ENCODE measurements around the gene PARVB. TPM values are rescaled to one million over a fixed set of nuclear protein-coding genes. Genes with fewer than 3 reads are reported as not detected.

Gene PARVB
- total RNA-seq, 1 donor from 2014 or later, result 128 TPM

DNA sequence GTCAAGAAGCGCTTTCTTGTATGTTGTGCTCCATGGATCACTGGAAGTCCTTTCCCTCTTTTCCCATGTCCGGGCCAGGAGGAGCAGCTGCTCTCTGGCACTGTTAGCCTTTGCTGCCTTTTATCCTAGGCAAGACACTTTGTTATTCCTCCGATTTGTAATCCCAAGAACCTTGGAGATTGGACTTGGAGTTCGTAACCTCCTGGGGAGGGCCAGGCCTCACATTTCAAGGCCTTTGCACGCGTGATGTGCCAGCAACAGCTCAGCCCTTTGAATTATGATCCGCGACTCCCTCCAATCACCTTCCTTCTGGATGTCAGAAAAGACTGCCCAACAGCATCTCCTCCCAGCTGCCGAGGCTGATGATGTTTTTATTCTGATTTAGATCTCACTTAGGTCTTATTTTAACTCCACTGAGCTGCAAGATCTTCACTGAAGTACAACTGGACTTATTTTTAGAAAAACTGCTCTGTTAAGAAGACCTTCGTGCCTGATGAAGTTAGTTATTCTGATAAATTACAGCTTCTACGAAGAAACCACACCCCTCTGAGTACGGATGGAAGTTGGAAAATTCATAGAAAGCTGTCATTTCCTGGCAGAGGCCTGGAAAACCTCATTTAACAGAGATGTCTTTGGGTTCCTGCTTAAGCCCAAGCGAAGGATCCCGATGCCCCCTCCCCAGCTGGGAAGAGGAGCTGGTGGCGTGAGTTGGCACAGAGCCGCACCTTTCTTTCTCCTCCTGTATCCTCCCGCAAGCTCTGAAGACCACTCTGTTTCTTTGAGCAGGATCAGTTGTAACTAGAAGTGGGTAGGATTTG is 62.4 kb downstream of the PARVB start:
- DNase-seq (ENCODE audit: low read depth, low spot score), result no peak

DNA sequence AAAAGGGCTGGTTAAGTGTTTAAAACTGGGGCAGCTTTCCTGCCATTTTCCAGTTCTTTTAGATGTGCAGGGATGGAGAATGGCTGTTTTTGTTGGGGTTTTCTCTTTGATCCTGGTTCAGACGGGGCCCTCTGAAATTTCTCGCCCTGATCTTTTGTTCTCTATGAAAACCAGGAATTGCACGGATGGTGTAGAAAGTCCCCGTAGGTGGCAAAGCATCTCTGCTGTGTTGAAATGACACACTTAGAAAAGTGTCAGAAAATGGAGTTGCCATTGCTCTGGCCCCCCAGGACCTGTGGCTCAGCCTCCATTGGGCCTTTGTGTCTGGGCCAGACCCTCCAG is 63.0 kb downstream of the PARVB start:
- DNase-seq (ENCODE audit: low read depth, low spot score), result no peak

DNA sequence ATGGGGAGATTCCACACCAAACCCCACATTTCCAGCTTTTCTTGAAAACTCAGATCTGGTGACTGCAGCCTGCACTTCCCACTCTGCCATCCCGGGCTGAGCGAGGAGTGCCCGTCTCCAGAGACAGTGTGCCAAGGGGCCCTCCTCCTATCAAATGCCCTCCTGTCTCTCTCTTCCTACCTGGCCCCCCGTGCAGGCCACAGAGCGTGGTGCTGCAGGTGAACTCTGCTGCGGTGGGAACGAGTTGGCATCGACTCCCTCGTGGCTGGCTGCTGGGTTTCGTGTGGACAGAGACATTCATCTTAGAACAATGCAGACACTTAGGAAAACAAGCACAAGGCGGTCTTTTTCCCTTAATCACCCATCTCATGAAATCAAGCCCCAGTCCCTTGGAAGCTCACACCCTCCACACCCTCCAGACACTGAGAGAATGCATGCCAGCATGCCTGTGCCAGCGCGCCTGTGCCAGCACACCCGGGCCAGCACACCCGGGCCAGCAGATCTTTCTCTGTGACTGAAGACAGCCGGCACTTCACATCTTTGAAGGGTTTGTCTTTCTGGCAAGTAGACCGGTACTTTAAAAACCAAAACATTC is 65.0 kb downstream of the PARVB start:
- DNase-seq (ENCODE audit: low read depth, low spot score), result no peak

DNA sequence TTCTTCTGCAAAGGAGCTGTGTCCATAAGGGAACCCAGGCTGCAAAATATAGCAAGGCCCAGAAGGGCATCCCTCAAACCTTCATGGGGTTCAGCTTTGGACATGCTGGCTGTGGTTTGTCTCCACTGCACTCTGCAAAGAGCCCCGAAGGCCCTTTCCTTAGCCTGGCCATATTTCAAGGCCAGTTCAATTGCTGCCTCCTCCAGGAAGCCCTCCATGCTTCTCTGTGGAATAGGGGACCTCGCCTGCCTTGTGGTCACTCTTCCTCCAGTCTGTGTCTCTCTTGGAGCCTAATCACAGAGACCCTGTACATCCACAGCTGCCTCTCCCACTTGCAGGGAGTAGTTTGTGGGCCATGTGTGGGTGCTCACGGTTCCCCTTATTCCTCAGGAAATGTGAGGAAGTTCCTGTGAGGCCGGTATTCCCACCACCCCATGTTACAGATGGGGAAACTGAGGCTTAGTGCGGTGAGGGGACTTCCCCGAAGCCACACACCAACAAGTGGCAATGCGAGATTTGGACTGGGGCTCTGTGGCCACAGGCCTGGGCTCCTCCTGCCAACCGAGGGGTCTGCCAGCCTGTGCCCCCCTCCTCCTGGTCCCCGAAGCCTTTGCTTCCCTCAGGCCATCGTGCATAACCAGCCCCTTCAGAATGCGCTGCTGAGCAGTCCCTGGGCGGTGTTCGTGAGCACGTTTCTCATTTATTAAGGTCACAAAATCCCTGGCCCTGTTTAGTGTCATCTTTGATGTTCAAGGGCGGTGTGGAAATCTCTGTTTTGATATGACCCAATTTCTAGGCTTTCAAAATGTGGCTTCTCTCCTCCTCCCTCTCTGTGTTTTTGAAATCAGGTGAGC is 65.8 kb downstream of the PARVB start:
- no peak for DNase-seq (ENCODE audit: low read depth, low spot score)

DNA sequence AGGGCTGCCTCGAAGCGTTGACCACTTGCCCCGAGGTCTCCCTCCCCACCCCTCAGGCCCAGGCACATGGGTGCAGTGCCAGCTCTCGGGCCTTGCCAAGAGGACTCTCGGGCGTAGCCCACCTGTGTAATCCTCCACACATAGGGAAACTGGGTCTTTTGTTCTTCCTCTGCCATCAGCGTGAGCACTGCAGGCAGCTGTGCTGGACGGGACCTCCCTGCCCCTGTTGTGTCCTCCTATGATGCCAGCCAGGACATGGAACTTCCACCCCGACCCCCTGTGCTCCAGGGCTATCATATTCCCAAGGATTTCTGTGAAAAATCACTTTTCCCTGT is 66.4 kb downstream of the PARVB start:
- no peak for DNase-seq (ENCODE audit: low read depth, low spot score)

DNA sequence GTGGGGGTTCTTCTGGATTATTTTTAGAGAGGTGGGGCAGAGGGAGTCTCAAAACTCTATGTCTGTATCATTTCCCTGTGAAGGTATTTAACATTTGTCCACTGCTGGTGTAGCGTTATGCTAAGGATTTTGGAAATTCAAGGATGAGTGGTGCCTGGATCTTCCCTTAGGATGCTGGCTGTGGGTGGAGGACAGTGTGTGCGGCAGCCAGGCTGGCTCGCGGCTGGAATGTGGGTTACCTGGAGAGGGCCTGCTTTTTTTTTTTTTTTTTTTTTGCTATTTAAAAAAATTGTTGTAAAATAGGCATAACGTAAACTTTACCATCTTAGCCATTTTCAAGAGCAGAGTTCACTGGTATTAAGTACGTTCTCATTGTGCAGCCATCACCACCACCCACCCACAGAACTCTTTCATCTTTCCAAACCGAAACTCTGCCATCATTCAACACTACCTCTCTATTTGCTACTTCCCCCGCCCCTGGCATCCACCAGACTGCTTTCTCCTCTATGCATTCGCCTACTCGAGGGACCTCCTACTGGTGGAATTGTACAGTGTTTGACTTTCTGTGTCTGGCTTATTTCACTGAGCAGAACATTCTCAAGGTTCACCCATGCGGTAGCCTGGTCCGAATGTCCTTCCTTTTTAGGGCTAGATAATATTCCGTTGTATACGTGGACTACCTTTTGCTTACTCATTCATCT is 67.1 kb downstream of the PARVB start:
- DNase-seq (ENCODE audit: low read depth, low spot score), result no peak

DNA sequence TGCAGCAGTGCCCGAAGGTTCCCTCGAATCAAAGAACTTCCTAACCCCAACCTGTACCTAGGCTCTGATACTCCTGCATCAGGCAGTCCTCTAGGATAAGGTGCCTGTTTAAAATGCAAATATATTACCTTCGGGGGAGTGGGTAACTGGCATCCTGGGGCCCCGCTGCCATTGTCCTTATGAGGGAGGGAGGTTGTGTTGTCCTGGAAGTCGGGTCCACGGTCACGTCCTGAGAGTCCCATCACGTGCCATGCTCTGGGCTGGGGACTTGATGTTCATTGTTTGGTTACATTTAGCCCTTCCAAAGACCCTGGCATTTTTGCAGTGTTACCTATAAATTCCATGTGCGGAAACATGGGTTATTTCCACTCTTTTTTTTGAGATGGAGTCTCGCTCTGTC is 67.6 kb downstream of the PARVB start:
- no peak for DNase-seq (ENCODE audit: low read depth, low spot score)

DNA sequence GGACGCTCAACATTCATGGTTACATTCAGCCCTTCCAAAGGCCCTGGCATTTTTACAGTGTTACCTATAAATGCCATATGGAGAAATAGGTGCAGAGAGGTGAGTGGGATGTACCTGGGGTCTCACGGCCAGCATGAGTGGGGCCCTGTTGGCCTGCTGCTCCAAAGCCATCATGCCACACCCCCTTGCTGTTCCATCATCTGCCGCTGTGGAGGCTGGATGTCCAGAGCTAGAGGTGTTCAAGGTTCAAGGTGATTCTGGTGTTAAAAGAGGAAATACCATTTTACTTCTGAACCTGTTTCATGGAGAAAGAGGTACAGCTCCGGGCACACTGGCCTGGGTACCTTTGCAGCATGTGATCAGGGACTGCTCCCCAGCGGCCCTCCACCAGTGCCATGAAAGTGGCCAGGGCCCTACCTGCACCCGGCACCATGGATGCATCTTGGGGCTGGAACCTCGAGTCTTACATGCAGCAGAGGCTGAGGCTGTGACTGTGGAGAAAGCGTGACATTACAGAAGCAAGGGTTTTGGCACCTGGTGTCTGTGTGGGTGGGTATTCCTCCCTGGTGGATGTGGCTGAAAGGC is 68.6 kb downstream of the PARVB start:
- no peak for DNase-seq (ENCODE audit: low read depth, low spot score)

DNA sequence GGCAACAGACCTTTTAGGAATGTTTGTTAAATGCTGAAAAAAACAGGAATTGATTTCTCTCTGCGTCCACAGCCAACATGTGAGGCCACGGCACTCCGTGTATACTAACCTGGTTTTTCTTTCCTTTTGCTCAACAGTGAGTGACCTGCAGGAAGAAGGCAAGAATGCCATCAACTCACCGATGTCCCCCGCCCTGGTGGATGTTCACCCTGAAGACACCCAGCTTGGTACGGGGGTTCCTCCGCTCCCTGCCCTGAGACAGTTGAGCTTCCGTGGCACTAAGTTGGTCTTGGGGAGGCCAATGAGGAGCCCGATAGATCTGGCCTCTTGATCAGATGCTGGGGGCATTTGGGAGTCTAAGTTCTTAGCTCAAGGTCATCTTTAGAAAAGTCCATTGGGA is 69.7 kb downstream of the PARVB start:
- DNase-seq (ENCODE audit: low read depth, low spot score), result no peak

DNA sequence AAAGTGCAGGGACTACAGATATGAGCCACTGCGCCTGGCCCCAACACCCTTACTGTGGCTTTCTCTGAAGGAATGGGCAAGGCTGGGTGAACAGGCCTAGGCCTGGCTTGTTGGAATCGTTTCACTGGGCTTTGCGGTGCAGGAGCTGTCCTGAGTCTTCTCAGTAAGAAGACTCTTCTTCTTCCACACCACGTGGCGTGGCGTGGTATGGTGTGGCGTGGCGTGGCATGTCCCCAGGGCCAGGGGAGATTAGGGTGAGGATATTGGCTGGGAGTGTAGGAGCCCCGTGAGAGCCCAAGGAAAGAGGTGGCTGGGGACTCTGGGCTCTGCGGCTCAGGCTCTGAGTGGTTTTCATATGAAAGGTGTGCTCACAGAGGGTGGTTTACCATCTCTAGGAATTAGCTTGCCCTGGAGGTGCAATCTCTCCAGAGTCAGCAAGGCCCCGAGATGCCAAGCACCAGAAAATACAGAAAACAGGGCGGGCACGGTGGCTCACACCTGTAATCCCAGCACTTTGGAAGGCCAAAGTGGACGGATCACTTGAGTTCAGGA is 70.7 kb downstream of the PARVB start:
- no peak for DNase-seq (ENCODE audit: low read depth, low spot score)

DNA sequence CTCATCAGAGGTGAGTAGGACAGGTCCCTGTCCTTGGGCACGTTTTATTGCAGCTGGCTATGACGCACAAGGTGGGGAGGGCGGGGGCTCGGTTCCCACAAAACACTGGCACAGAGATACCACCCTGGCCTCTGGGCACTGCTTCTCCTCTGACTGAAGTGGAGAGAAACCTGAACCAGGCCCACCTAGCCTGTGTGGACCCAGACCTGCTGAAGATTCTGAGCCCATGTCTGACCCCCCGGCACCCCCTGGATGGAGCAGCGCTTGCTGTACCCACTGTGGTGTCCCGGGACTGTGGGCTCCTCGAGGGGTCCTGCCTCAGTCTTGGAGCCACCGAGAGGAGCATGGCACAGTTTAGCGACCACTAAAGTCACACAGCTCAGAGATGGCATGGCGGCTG is 72.6 kb downstream of the PARVB start:
- DNase-seq (ENCODE audit: low read depth, low spot score), result no peak

DNA sequence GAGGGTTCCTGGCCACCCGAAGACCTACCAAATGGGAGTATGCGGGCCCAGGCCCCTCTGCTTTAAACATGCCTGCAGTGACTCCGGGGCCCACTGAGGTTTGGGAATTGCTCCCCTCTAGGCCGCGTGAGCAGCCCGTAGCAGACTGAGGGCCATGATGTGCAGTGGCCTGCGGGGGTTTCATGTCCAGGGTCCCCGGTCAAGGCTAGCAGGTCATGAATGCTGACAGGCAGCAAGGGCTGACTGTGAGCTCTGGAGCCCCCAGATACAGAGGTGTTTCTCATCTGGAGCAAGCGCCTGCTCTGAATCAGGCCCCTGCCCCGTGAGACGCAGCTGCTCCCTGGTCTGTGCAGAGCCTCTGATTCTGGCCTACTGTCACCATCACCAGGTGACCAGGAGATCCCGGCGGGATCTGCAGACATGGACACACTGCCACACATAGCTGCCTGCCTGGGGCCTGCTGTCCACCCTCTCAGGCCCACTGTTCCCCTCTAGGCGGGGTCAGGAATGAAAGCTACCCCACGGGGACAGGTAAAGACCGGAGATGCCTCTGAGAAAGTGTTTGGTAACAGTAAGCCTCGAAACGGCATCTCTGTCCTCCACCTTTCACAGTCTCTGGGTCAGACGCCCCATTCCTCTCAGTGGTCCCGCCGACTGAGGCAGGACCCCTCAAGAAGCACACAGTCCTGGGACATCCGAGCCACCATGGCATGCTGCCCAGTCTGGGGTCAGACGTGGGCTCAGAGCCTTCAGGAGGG is 73.3 kb downstream of the PARVB start:
- DNase-seq (ENCODE audit: low read depth, low spot score), result no peak

DNA sequence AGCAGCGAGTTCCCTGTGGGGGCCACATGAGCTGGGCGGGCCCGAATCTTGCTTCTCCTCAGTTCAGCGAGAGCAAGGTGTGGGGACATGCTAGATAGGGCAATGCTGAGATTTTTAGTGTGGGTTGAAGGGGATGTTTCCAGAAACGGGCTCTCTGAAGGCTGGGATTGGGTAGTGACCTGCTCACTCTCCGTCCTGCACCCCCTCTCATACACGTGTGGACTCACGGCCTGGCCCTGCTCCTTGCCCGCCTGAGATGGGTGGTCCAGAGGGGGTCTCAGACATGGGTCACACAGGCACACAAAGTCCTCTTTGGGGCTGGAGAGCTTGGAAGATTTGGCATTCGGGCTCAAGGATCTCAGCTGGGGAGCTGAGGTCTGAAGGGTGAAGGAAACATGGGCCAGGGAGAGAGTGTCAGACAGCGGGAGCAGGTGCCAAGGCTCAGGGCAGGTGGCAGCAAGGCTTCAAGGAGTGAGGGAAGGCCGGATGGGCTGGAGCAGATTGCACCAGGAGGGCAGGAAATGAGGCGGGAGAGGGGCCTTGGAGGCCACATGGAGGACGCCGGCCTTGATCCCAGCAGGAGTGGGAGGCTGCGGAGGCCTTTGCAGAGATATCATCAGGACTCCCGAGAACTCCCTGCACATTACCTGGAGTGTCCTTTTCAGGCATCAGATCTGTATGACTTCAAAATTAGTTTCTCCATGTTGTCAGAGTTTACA is 74.1 kb downstream of the PARVB start:
- DNase-seq (ENCODE audit: low read depth, low spot score), result no peak

DNA sequence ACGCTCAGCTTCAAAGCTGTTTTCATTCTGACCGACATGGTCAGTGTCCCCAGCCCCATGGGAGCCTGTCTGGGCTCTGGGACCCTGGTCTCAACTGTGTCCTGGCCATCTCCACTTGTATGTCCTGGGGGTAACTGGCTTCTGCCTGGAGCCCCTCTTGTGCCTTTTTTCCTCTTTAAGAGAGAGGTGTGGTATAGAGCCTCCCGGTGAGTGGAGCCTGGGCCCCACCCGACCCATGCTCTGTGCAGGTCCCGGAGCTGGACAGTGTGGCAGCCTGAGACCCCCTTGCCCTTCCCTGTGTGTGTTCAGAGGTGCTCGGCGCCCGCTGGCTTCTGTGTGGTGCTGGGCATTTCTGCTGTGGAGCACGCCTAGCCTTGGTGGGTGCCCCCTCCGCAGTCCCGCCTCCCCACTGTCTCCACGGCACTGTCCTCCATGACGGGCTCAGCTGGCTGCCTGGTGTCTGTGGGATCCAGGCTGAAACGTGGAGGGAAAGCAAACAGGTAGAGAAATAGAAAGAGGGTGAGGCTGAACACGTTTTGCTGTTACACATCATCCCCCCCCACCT is 74.9 kb downstream of the PARVB start:
- DNase-seq (ENCODE audit: low read depth, low spot score), result no peak

DNA sequence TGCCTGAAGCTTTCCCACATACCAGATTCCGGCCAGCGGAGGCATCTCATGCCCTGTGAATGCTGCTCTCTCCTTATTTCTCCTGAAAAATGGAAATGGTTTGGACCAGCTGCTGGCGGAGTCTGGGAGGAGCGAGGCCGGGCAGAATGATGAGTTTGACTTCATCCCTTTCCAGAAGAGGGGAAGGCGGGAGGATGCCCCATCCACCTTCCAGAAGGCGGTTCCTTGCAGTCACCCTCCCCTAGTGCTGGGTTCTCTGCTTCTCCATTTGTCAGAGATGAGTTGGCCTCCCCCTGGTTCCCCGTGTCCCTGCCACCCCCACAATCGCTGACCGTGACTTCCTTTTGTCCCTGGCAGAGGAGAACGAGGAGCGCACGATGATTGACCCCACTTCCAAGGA is 75.6 kb downstream of the PARVB start:
- DNase-seq (ENCODE audit: low read depth, low spot score), result no peak

DNA sequence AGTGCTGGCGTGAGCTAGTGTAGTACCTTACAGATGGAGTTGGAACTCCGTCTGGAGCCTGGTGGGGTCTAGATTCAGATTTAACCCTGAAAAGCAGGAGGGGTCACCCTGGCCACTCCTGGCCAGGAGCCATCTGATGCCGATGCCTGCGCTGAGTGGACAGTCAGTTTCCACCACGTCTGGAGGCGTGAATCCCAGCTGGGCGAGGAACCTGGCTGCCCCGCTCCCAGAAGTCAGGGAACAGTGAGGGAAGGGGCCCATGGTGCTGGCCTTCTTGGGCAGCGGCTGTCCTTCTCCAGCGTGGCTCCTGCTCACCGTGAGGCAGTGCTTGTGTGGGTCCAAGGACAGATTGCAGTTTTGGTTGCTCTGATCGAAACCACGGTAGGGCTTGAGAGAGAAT is 76.3 kb downstream of the PARVB start:
- no peak for DNase-seq (ENCODE audit: low read depth, low spot score)

DNA sequence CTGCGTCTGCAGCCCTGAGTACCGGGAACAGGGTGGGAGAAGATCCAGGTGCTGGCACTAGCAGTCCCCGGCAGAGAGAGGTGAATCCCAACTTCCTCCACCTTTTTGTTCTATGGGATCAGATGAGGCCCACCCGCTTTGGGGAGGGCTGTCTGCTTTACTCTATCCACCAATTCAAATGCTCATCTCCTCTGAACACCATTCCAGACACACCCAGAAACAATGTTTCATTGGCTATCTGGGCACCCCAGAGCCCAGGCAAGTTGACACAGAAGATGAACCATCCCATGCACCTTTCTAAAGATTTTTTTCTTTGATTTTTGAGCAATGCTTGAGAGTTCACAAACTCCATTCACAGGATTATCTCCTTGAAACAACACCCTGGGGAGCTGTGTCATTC is 78.0 kb downstream of the PARVB start:
- no peak for DNase-seq (ENCODE audit: low read depth, low spot score)

DNA sequence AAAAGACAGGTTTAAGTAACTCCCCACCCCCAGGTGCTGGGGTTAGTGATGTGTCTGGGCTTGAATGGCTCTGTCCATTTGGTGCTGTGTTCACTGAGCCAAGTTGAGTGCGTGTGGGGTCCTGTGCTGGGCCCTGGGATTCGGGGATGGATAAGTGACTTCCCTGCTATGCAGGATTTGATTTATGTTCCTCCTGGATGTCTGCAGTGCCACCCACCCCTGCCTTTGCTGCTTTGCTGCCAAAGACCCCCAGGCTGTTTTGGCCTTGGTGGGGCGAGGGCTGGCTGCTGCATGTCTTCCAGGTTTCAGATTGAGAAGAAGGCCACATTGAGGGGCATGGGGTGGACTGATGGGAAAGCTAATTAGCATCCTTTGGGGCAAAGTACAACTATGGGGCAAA is 78.8 kb downstream of the PARVB start:
- no peak for DNase-seq (ENCODE audit: low read depth, low spot score)

DNA sequence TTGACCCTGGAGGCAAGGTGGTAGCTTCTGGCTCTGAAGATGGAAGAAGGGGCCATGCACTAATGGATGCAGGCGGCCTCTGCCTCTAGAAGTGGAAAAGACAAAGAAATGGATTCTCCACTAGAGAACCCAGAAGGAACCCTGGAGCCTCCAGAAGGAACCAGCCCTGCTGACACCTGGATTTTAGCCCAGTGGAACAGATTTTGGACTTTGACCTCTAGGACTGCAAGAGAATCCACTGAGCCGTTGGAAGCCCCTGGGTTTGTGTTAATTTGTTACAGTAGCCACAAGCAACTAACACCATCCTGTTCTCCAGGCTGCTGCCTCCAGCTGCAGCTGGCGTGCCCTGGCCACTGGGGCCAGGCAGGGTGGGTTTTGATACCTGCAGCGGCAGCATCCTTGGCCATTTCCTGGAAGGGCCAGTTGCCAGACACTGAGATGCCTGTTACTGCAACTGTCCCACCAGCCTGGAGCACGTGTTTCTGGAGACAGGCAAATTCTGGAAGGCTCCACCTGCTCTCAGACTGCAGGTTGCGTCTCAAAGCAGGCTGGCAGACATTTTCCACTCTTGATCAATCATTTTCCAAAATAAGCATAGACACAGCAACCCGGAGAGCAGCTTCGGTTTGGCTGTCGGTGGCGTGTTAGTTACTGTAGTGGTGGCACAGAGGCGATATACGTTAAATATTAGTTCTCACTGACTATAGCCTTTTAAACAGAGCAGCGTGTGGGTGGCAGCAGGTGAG is 79.8 kb downstream of the PARVB start:
- no peak for DNase-seq (ENCODE audit: low read depth, low spot score)
